Fibroblast of skin of scalp (primary cell): ENCODE results near the gene NEK10.

Experiments used
- DNase-seq: peaks from one replicate; pipeline ENCODE4 v3.0.0-alpha.2; 2013

NEK10 gene

GRCh38 chr3:27220166-27220565, 149.0 kb downstream of the NEK10 start:
- peak; percentile 19 for DNase-seq

- peak; percentile 29 for DNase-seq
These were observed 149.9 kb downstream of the NEK10 start for GRCh38 chr3:27219127-27219845.

GRCh38 chr3:27216955-27217552, 152.1 kb downstream of the NEK10 start:
- DNase-seq: peak; percentile 75

- no peak for DNase-seq
These were observed 152.8 kb downstream of the NEK10 start for GRCh38 chr3:27216295-27216855.

GRCh38 chr3:27213450-27213849, 155.7 kb downstream of the NEK10 start:
- DNase-seq: no peak

- DNase-seq: no peak
These were observed 159.4 kb downstream of the NEK10 start for GRCh38 chr3:27209617-27210264.

GRCh38 chr3:27208961-27209616, 160.1 kb downstream of the NEK10 start:
- DNase-seq: no peak

DNA sequence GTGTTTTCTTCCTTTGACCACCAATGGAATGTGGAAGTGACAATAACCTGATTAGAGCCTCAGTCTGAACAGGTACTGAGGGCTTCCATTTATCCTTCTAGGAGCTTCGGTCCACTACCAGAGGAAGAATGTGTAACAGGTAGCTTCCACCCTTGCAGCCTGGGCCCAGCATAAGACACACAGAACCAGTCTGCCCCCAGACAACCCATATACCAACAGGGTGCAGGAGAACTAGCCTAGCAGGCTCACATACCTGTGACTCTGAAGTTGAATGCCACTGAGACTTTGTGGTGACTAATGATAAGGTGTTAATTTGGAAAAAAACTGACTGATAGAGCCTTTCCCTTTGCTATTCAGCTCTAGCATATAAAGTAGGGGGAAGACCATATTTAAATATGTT, 166.2 kb downstream of the NEK10 start:
- no peak for DNase-seq

GRCh38 chr3:27201492-27201891, 167.7 kb downstream of the NEK10 start:
- no peak for DNase-seq

GRCh38 chr3:27200721-27201489, 168.3 kb downstream of the NEK10 start:
- no peak for DNase-seq

DNA sequence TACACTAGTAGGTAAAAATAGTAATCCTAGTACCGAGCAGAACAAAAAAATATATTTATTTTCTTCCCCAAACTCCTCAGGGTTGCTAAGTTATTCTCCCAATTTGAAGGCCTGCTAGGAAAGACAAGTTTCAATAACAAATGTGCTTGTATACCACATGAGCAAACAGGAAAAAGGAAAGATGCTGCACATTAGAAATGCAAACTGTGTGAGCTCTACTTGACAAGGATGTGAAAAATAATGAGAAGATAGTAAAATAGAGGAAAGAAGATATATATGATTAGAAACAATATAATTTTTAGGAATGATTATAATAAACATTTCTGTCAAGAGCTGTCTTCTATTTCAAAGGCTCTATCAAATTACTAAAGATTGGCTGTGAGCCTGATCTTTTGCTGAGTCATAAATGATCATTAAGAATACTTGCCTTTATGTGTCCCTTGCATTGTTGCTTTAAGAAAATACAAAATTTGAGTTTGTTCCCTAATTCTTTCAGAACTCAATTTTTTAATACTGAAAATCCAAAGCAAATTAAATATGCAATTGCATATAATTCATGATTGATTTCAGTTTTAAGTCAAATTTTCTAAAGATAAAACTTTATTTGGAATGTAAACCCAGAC, 174.2 kb downstream of the NEK10 start:
- peak; percentile 34 for DNase-seq

DNA sequence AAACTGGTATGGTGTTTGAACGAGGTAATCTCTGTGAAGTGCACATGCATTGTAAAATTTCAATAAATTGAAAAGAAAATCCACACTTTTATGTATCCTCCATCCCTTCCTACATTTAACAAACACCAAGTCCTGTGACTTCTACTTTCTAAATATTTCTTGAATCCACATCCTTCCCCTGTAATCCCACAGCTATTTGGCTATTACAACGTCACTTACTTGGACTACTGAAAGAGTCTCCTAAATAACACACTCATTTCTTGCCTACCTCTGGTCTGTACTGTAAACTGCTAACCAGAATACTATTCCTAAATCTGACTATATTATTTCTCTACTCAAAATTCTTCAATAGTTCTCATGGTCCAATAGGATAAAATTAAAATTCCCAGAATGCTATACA, 176.1 kb downstream of the NEK10 start:
- no peak for DNase-seq

DNA sequence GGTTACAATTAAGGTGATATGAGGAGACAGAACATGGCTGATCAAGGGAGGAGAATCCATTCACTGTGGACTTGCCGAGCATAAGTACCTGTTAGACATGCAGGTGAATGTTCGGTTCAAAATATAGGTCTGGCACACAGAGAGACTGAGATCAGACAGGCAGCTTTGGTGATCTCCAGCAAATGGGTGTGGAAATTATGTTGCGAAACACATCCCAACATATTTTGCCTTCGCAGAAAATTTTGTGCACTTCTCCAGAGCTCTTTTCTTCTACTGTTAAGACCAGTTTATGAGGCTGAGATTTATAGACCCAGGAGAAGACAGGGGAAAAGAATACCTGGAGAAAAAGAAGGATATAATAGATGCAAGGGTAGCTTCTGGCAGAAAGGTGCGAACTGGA, 183.2 kb downstream of the NEK10 start:
- DNase-seq: no peak

- peak; percentile 18 for DNase-seq
These were observed 183.8 kb downstream of the NEK10 start for GRCh38 chr3:27185231-27185989.

DNA sequence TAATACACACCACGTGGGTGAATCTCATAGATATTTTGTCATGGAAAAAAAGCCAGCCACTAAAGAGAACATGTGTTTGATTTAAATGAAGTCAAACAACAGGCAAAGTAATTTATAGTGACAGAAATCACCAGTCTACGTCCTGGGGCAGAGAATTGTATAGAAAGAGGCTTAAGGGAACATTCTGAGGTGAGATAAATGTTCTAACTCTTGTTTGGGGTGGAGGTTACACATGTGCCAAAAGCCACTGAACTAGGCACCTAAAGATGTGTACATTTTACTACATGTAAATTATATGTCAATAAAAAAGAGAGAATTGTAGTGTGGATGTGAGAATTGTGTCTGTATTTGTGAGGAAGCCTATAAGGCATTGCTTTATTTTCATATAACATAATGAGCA, 184.9 kb downstream of the NEK10 start:
- DNase-seq: no peak

DNA sequence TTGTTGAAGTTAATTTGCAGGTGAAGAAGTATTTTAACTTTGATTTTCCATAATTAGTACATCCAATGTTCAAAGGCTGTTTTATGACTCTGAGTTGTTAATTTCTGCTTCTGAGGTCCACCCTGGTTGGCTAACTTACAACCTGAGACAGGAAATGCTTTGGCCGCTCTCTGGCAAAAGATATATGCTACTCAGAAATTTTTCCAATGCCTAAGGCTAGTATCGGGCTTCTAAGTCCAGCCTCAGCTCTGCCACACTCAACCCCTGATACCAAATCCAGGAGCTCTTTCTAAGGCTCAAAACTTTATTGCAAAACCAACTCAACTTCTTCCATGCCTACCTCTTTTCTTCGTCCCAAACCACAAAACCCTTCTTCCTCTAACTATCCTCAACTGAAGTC, 192.9 kb downstream of the NEK10 start:
- DNase-seq: no peak

DNA sequence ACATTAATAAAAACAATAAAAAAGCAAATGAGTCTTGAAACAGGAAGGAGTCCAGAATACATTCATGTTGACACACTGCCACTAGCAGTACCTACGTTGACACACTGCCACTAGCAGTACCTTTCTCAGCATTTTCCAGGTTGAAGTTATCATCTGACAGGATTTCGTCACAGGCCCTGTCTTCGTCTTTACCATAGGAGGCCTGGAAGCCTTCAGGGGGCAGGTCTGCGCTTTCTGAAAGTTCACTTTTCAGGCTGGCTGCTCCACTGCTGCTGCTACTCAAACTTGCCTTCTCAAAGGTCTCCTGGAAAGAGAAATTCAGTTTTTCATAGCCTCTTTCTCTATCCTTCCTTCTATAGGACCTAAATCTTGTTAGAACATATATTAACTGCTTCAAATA, 194.7 kb downstream of the NEK10 start:
- DNase-seq: no peak

DNA sequence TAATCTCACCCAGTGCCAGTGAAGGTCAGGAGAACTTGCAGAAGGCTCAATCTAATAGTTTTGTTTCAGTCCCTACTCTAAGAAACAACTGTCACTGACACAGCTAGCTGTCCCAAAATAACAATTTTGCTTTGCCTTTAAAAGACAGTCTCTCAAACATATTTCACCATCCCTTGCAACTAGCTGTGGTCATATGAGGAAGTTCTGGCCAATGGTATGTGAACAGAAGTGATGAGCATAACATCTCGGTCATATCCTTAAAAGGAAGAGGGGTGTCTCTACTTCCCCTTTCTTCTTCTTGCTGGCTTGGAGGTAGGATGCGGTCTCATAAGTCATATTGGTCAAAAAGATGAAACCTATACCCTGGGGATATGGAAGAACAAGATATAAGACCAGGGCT, 198.1 kb downstream of the NEK10 start:
- DNase-seq: no peak

DNA sequence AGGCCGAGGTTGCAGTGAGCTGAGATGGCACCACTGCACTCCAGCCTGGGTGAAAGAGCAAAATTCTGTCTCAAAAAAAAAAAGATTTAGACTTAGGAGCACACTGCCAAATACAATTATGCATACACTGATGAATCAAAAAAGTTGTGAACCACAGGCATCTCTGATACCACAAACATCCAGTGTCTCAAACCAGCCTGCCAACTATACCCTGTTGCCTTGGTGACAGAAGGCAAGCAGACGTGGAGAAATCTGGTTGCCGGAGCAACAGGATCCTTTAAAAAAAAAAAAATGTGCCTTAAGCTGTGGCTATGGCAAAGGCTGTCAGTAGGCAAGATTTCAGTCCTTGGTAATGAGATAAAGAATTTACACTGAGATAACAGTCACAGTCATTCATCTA, 202.3 kb downstream of the NEK10 start:
- peak; percentile 99 for DNase-seq

GRCh38 chr3:27165321-27165721, 203.9 kb downstream of the NEK10 start:
- peak; percentile 95 for DNase-seq

DNA sequence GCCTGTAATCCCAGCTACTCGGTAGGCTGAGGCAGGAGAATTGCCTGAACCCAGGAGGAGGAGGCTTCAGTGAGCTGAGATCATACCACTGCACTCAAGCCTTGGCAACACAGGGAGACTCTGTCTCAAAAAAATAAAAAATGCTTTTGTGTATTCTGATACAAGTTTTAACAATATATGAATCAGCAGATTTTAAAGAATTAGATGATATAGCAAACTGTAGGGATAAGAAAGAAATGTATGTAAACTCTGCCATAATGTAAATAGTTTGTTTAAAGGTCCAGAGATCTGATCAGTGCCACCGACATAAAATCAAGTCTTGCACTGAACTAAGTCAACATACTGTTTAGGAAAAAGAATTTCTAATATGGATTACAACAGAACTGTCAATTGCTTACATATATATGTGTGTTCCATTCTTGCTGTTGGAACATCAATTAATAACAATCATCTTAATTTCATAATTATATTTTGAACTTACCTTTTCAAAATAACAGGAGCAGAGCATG, 208.3 kb downstream of the NEK10 start:
- no peak for DNase-seq
